Liver (tissue), 9 donors: ENCODE results near the gene REC114. TPM values are rescaled to one million over a fixed set of nuclear protein-coding genes. Genes with fewer than 3 reads are reported as not detected.

Experiments used
- DNase-seq: peaks from one replicate; pipeline ENCODE4 v3.0.0-alpha.2; 2017; ENCODE audit warnings: low spot score
- H3K27ac ChIP-seq, 2 donors: one replicate each; pipeline ENCODE4 v1.7.0; 2013; ENCODE audit warnings: inconsistent platforms in 2 of 2, low read length in 2 of 2, control low read depth in 1 of 2, low read depth in 1 of 2, mild to moderate bottlenecking in 1 of 2
- H3K27me3 ChIP-seq, 4 donors: one replicate each; pipeline versions ENCODE4 v1.6.1 to v1.7.0; 2013; ENCODE audit warnings: low read length in 3 of 4, inconsistent platforms in 1 of 4, mild to moderate bottlenecking in 1 of 4, moderate library complexity in 1 of 4; ENCODE audit not compliant: control insufficient read depth in 4 of 4, insufficient read depth in 4 of 4
- H3K36me3 ChIP-seq, 4 donors: one replicate each; pipeline versions ENCODE4 v1.6.1 to v1.7.0; 2013; ENCODE audit warnings: low read length in 3 of 4, mild to moderate bottlenecking in 3 of 4, low read depth in 1 of 4, moderate library complexity in 1 of 4; ENCODE audit not compliant: control insufficient read depth in 4 of 4, insufficient read depth in 3 of 4
- H3K4me1 ChIP-seq, 4 donors: one replicate each; pipeline versions ENCODE4 v1.6.1 to v1.7.0; 2013; ENCODE audit warnings: low read length in 3 of 4, mild to moderate bottlenecking in 3 of 4, moderate library complexity in 1 of 4; ENCODE audit not compliant: control insufficient read depth in 4 of 4, insufficient read depth in 4 of 4
- H3K4me3 ChIP-seq, 3 donors: one replicate each; pipeline versions ENCODE4 v1.6.1 to v1.7.0; 2013; ENCODE audit warnings: low read length in 3 of 3, control low read depth in 1 of 3, low read depth in 1 of 3, mild to moderate bottlenecking in 1 of 3
- H3K9ac ChIP-seq, 2 donors: one replicate each; pipeline ENCODE4 v1.7.0; 2013; ENCODE audit warnings: low read length in 2 of 2, mild to moderate bottlenecking in 2 of 2, moderate library complexity in 2 of 2, control low read depth in 1 of 2, low read depth in 1 of 2
- H3K9me3 ChIP-seq, 4 donors: one replicate each; pipeline versions ENCODE4 v1.6.1 to v1.7.0; 2013; ENCODE audit warnings: low read length in 3 of 4; ENCODE audit not compliant: control insufficient read depth in 4 of 4
- EGR1 ChIP-seq, 2 donors: IDR thresholded peaks; 2 replicates each; pipeline ENCODE4 v1.6.1; 2016 to 2018; ENCODE audit warnings: antibody characterized with exemption in 2 of 2, low read depth in 2 of 2
- FOXA1 ChIP-seq: IDR thresholded peaks from 2 replicates; pipeline ENCODE4 v1.6.1; 2016; ENCODE audit warnings: antibody characterized with exemption
- FOXA2 ChIP-seq: IDR thresholded peaks from 2 replicates; pipeline ENCODE4 v1.6.1; 2016; ENCODE audit warnings: antibody characterized with exemption
- GABPA ChIP-seq, 2 donors: IDR thresholded peaks in 1 of 2; conservative IDR thresholded peaks in 1 of 2; 2 replicates each; pipeline ENCODE4 v1.6.1; 2016; ENCODE audit warnings: antibody characterized with exemption in 2 of 2, mild to moderate bottlenecking in 1 of 2, moderate library complexity in 1 of 2
- HNF4A ChIP-seq, 2 donors: conservative IDR thresholded peaks; 2 replicates each; pipeline ENCODE4 v1.6.1; 2016; ENCODE audit warnings: antibody characterized with exemption in 2 of 2, mild to moderate bottlenecking in 2 of 2
- HNF4G ChIP-seq: IDR thresholded peaks from 2 replicates; pipeline ENCODE4 v1.6.1; 2016; ENCODE audit warnings: antibody characterized with exemption
- NR2F2 ChIP-seq: IDR thresholded peaks from 2 replicates; pipeline ENCODE4 v1.6.1; 2016; ENCODE audit warnings: antibody characterized with exemption
- RAD21 ChIP-seq, 2 donors: IDR thresholded peaks; 2 replicates each; pipeline ENCODE4 v1.6.1; 2016; ENCODE audit warnings: antibody characterized with exemption in 2 of 2, mild to moderate bottlenecking in 2 of 2
- RXRA ChIP-seq, 2 donors: IDR thresholded peaks; 2 replicates each; pipeline ENCODE4 v1.6.1; 2017 to 2018; ENCODE audit warnings: antibody characterized with exemption in 2 of 2, mild to moderate bottlenecking in 1 of 2
- TAF1 ChIP-seq: conservative IDR thresholded peaks from 2 replicates; pipeline ENCODE4 v1.6.1; 2016; ENCODE audit warnings: antibody characterized with exemption, mild to moderate bottlenecking
- WGBS: extraction: QIAGEN DNeasy Blood & Tissue Kit; methylation state at CpG from one replicate; pipeline ENCODE4 v1.1.7; 2013; 5-methylcytosine and 5-hydroxymethylcytosine counted together
- polyA plus RNA-seq, 2 donors: library from polyadenylated mRNA; stranded (reverse) in 1 of 2; unstranded in 1 of 2; fragments of 200-250 nt in 1 of 2; fragments of >200 nt in 1 of 2; fragmentation: Nextera tagmentation in 1 of 2; extraction: Ambion mirVana in 1 of 2; gene quantifications; one replicate each; pipeline versions ENCODE4 v1.2.1 to v1.2.3, GENCODE V29; 2013 to 2015
- total RNA-seq, 2 donors: library from RNA; depleted of rRNA; stranded (reverse); fragments of >200 nt; gene quantifications; one replicate each; pipeline ENCODE4 v1.2.3, GENCODE V29; 2014
- TF ChIP-seq, protein P1 (sequence below): IDR thresholded peaks from 2 replicates; pipeline ENCODE4 v1.6.1; 2016; ENCODE audit warnings: antibody characterized with exemption, mild to moderate bottlenecking
- TF ChIP-seq, protein P2 (sequence below): fragments of 150-350 bp; IDR thresholded peaks from 2 replicates; pipeline ENCODE4 v1.5.1; 2017; ENCODE audit warnings: improper control_type of control experiment, low read depth, low read length; ENCODE audit not compliant: missing input control
- TF ChIP-seq, protein P3 (sequence below): IDR thresholded peaks from 2 replicates; pipeline ENCODE4 v1.6.1; 2016; ENCODE audit warnings: antibody characterized with exemption
- TF ChIP-seq, protein P4 (sequence below): IDR thresholded peaks from 2 replicates; pipeline ENCODE4 v1.6.1; 2016; ENCODE audit warnings: antibody characterized with exemption
- donor health status: healthy.
- donor health status: healthy.
- donor health status: healthy.
- donor health status: healthy.
- donor health status: healthy.

The REC114 gene
- total and polyA plus RNA-seq, 4 donors = not detected

DNA sequence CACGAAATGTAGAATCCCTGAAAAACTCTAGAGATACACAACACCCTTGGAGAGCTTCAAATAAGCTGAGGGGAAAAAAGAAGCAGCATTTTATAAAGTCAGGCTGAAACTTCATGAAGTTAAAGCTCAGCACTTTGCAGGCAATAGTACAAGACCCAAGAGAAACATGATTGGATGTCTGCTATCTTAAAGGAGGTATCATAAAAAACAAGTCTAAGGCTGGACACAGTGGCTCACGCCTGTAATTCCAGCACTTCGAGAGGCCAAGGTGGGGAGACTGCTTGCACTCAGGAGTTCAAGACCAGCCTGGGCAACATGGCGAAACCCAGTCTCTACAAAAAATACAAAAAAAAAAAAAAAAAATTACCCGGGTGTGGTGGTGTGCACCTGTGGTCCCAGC lies 147.3 kb downstream of the REC114 start (continued):
- TF ChIP-seq, protein P1, sequence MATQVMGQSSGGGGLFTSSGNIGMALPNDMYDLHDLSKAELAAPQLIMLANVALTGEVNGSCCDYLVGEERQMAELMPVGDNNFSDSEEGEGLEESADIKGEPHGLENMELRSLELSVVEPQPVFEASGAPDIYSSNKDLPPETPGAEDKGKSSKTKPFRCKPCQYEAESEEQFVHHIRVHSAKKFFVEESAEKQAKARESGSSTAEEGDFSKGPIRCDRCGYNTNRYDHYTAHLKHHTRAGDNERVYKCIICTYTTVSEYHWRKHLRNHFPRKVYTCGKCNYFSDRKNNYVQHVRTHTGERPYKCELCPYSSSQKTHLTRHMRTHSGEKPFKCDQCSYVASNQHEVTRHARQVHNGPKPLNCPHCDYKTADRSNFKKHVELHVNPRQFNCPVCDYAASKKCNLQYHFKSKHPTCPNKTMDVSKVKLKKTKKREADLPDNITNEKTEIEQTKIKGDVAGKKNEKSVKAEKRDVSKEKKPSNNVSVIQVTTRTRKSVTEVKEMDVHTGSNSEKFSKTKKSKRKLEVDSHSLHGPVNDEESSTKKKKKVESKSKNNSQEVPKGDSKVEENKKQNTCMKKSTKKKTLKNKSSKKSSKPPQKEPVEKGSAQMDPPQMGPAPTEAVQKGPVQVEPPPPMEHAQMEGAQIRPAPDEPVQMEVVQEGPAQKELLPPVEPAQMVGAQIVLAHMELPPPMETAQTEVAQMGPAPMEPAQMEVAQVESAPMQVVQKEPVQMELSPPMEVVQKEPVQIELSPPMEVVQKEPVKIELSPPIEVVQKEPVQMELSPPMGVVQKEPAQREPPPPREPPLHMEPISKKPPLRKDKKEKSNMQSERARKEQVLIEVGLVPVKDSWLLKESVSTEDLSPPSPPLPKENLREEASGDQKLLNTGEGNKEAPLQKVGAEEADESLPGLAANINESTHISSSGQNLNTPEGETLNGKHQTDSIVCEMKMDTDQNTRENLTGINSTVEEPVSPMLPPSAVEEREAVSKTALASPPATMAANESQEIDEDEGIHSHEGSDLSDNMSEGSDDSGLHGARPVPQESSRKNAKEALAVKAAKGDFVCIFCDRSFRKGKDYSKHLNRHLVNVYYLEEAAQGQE = no peak
- TF ChIP-seq GABPA (IDR thresholded peaks at IDR 0.05 in 1 of 2, conservative IDR thresholded peaks at IDR 0.05 in 1 of 2) = no peak

DNA sequence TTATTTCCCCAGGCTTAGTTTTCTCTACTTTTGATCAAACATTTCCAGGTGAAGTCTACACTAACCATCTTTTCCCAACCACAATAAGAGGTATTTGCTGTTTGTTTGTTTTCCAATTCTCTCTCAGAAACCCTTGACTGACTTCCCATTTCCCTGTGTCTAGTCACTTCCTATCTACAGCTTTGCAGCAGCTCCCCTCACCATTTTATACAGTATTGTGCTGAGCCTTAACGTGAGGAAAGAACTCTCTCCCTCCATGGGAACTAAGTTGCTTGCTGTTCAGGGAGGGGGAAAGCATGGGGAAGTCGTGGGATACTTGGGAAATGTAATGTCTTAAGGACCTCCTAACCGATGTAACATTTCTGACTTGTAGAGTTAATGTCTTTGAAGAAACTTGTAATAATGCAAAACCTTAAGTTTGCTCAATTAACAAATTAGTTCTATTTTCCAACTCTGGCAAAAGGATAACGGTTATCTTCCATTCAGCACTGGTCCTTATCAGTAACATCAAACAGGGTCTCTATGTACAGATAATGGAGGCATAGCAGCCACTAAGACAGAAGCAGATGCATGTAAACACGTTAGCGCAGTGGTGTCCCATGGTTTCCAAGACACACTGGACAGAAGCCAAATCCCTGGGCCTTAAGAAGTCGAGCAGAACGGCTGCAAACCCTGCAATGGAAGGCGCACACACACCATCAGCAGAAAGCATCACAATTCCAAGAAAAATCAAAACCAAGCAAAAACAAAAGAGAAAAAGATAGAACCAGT lies 150.5 kb downstream of the REC114 start:
- Histone ChIP-seq H3K27ac (no peak overlapping the region), H3K27me3 (no peaks in the 10 kb centered on the region), H3K9ac (no peak overlapping the region), H3K4me3 (no peak overlapping the region), H3K4me1 (no peaks in the 10 kb centered on the region), H3K36me3 (peaks cover 0 to 6% (median 1%) of the 10 kb centered on the region in 4 donors), H3K9me3 (no peaks in the 10 kb centered on the region)
- 77% methylated on average over 9 of the region's 9 CpGs for WGBS
- TF ChIP-seq FOXA2 (no peak), GABPA (IDR thresholded peaks at IDR 0.05 in 1 of 2, conservative IDR thresholded peaks at IDR 0.05 in 1 of 2) (no peak), HNF4G (no peak)
- TF ChIP-seq, protein P2, sequence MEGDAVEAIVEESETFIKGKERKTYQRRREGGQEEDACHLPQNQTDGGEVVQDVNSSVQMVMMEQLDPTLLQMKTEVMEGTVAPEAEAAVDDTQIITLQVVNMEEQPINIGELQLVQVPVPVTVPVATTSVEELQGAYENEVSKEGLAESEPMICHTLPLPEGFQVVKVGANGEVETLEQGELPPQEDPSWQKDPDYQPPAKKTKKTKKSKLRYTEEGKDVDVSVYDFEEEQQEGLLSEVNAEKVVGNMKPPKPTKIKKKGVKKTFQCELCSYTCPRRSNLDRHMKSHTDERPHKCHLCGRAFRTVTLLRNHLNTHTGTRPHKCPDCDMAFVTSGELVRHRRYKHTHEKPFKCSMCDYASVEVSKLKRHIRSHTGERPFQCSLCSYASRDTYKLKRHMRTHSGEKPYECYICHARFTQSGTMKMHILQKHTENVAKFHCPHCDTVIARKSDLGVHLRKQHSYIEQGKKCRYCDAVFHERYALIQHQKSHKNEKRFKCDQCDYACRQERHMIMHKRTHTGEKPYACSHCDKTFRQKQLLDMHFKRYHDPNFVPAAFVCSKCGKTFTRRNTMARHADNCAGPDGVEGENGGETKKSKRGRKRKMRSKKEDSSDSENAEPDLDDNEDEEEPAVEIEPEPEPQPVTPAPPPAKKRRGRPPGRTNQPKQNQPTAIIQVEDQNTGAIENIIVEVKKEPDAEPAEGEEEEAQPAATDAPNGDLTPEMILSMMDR = no peak
- DNase-seq = no peak

DNA sequence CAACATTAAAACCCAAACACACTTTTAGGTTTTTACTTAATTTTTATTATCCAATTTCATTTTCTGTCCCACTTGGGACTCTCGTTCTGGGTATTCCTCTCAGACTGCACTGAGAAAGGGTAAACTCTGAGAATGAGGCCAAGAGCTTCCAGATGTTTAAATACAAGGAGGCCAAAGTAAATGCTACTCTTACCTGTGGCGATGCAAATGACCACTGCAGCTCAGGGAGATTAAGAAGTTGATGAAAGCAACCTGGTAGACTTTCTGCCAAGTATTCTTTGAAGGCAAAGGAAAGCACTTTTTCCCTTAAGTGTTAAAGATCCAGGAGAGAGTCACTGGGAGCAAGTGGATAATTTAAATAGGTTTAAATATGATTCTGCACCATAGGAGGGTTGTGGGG lies 151.1 kb downstream of the REC114 start:
- H3K36me3 ChIP-seq = peaks cover 0 to 6% (median 1%) of the 10 kb centered on the region in 4 donors
- H3K4me3 ChIP-seq = no peak overlapping the region
- H3K4me1 ChIP-seq = no peaks in the 10 kb centered on the region
- WGBS = 94% methylated on average over 2 of the region's 2 CpGs
- H3K9me3 ChIP-seq = no peaks in the 10 kb centered on the region
- DNase-seq = no peak
- H3K27ac ChIP-seq = no peak overlapping the region
- H3K27me3 ChIP-seq = no peaks in the 10 kb centered on the region
- no peak overlapping the region for H3K9ac ChIP-seq
- no peak for TF ChIP-seq FOXA2
- no peak for TF ChIP-seq TAF1
- TF ChIP-seq, protein P2 = no peak
- no peak for TF ChIP-seq EGR1 (IDR thresholded peaks at IDR 0.05; ENCODE audit: low read depth in 2 of 2)
- TF ChIP-seq, protein P3, sequence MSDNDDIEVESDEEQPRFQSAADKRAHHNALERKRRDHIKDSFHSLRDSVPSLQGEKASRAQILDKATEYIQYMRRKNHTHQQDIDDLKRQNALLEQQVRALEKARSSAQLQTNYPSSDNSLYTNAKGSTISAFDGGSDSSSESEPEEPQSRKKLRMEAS = no peak
- no peak for TF ChIP-seq HNF4G
- no peak for TF ChIP-seq NR2F2
- TF ChIP-seq, protein P1 = no peak
- no peak for TF ChIP-seq FOXA1
- TF ChIP-seq HNF4A (conservative IDR thresholded peaks at IDR 0.05) = no peak
- TF ChIP-seq RXRA (IDR thresholded peaks at IDR 0.05) = no peak
- TF ChIP-seq, protein P4, sequence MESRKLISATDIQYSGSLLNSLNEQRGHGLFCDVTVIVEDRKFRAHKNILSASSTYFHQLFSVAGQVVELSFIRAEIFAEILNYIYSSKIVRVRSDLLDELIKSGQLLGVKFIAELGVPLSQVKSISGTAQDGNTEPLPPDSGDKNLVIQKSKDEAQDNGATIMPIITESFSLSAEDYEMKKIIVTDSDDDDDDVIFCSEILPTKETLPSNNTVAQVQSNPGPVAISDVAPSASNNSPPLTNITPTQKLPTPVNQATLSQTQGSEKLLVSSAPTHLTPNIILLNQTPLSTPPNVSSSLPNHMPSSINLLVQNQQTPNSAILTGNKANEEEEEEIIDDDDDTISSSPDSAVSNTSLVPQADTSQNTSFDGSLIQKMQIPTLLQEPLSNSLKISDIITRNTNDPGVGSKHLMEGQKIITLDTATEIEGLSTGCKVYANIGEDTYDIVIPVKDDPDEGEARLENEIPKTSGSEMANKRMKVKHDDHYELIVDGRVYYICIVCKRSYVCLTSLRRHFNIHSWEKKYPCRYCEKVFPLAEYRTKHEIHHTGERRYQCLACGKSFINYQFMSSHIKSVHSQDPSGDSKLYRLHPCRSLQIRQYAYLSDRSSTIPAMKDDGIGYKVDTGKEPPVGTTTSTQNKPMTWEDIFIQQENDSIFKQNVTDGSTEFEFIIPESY = no peak
- no peak for TF ChIP-seq RAD21 (IDR thresholded peaks at IDR 0.05)
